ENCODE results near the gene KCNJ5. TPM values are rescaled to one million over a fixed set of nuclear protein-coding genes. Genes with fewer than 3 reads are reported as not detected.

Gene KCNJ5
- total RNA-seq, 4 donors from 2014 or later, result 0.30 to 1.2 (median 0.76) TPM

DNA sequence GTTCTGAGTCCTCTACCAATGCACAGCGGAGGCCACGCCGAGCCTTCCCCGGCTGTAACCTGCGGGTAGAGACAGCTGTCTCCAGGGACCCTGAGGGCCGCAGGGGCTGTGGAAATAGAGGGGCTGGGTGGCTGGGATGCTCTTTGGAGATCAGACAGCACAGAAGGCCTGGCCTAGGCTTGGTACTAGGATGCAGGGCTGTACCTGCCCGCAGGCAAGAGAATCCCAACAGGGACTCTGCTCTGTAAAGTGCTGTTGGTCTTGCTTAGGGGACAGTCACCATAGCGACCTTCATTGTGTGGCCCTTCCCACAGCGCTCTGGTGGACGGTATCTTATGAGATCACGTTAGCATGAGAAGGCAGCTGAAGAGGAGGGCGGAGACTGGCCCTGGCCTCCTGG, 11.3 kb upstream of the KCNJ5 start:
- TF ChIP-seq POLR2A (IDR thresholded peaks at IDR 0.05) (no peak), EP300 (IDR thresholded peaks at IDR 0.05) (no peak)
- TF ChIP-seq, protein P1, sequence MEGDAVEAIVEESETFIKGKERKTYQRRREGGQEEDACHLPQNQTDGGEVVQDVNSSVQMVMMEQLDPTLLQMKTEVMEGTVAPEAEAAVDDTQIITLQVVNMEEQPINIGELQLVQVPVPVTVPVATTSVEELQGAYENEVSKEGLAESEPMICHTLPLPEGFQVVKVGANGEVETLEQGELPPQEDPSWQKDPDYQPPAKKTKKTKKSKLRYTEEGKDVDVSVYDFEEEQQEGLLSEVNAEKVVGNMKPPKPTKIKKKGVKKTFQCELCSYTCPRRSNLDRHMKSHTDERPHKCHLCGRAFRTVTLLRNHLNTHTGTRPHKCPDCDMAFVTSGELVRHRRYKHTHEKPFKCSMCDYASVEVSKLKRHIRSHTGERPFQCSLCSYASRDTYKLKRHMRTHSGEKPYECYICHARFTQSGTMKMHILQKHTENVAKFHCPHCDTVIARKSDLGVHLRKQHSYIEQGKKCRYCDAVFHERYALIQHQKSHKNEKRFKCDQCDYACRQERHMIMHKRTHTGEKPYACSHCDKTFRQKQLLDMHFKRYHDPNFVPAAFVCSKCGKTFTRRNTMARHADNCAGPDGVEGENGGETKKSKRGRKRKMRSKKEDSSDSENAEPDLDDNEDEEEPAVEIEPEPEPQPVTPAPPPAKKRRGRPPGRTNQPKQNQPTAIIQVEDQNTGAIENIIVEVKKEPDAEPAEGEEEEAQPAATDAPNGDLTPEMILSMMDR (IDR thresholded peaks at IDR 0.05), result no peak
- no peaks in the 10 kb centered on the region for H3K36me3 ChIP-seq
- 81 to 86% methylated on average over 12 of the region's 12 CpGs for WGBS, 2 donors
- H3K4me3 ChIP-seq, result no peak overlapping the region
- peaks cover 0 to 30% of the 10 kb centered on the region in 2 donors for H3K27me3 ChIP-seq
- no peak for DNase-seq (ENCODE audit: low spot score in 2 of 2)
- H3K4me1 ChIP-seq, result no peaks in the 10 kb centered on the region
- no peak overlapping the region for H3K27ac ChIP-seq
- no peaks in the 10 kb centered on the region for H3K9me3 ChIP-seq

GRCh38 chr11:128881221-128881620, 9.9 kb upstream of the KCNJ5 start:
- Histone ChIP-seq H3K4me3 (no peak overlapping the region), H3K9me3 (no peaks in the 10 kb centered on the region), H3K27me3 (peaks cover 0 to 30% of the 10 kb centered on the region in 2 donors), H3K27ac (no peak overlapping the region), H3K4me1 (no peaks in the 10 kb centered on the region), H3K36me3 (no peaks in the 10 kb centered on the region)
- TF ChIP-seq, protein P1 (IDR thresholded peaks at IDR 0.05), result no peak
- TF ChIP-seq POLR2A (IDR thresholded peaks at IDR 0.05) (no peak), EP300 (IDR thresholded peaks at IDR 0.05) (no peak)
- WGBS, 2 donors, result 82 to 90% methylated on average over 8 of the region's 8 CpGs
- DNase-seq (ENCODE audit: low spot score in 2 of 2), result no peak

GRCh38 chr11:128882451-128882850, 8.7 kb upstream of the KCNJ5 start:
- Histone ChIP-seq H3K27me3 (peaks cover 0 to 30% of the 10 kb centered on the region in 2 donors), H3K4me1 (no peaks in the 10 kb centered on the region), H3K36me3 (no peaks in the 10 kb centered on the region), H3K27ac (no peak overlapping the region), H3K9me3 (no peaks in the 10 kb centered on the region), H3K4me3 (no peak overlapping the region)
- DNase-seq (ENCODE audit: low spot score in 2 of 2), result no peak
- TF ChIP-seq, protein P1 (IDR thresholded peaks at IDR 0.05), result no peak
- TF ChIP-seq EP300 (IDR thresholded peaks at IDR 0.05) (no peak), POLR2A (IDR thresholded peaks at IDR 0.05) (no peak)
- 75 to 82% methylated on average over 5 of the region's 5 CpGs for WGBS, 2 donors

GRCh38 chr11:128884054-128884453, 7.1 kb upstream of the KCNJ5 start:
- Histone ChIP-seq H3K4me3 (no peak overlapping the region), H3K36me3 (no peaks in the 10 kb centered on the region), H3K27ac (no peak overlapping the region), H3K4me1 (no peaks in the 10 kb centered on the region), H3K27me3 (peaks cover 0 to 40% of the 10 kb centered on the region in 2 donors), H3K9me3 (no peaks in the 10 kb centered on the region)
- no peak for DNase-seq (ENCODE audit: low spot score in 2 of 2)
- no peak for TF ChIP-seq EP300 (IDR thresholded peaks at IDR 0.05)
- no peak for TF ChIP-seq POLR2A (IDR thresholded peaks at IDR 0.05)
- TF ChIP-seq, protein P1 (IDR thresholded peaks at IDR 0.05), result no peak
- WGBS, 2 donors, result 45% methylated on average over 4 of the region's 4 CpGs

GRCh38 chr11:128884703-128885338, 6.3 kb upstream of the KCNJ5 start:
- WGBS, 2 donors, result 25 to 26% methylated on average over 12 of the region's 12 CpGs
- H3K4me3 ChIP-seq, result no peak overlapping the region
- no peaks in the 10 kb centered on the region for H3K9me3 ChIP-seq
- peak in 1 of 2 donors; percentile 73 for DNase-seq (ENCODE audit: low spot score in 2 of 2)
- no peaks in the 10 kb centered on the region for H3K4me1 ChIP-seq
- no peak for TF ChIP-seq EP300 (IDR thresholded peaks at IDR 0.05)
- TF ChIP-seq, protein P1 (IDR thresholded peaks at IDR 0.05), result peak; percentile 59 to 80 (median 76)
- H3K27me3 ChIP-seq, result peaks cover 0 to 39% of the 10 kb centered on the region in 2 donors
- no peak overlapping the region for H3K27ac ChIP-seq
- H3K36me3 ChIP-seq, result no peaks in the 10 kb centered on the region

All from tibial nerve (tissue), 4 donors.